ENCODE results near the gene MAPRE2. TPM values are rescaled to one million over a fixed set of nuclear protein-coding genes. Genes with fewer than 3 reads are reported as not detected.

MAPRE2 gene
- total RNA-seq, 1 donor from 2014 or later = 22.4 TPM

DNA sequence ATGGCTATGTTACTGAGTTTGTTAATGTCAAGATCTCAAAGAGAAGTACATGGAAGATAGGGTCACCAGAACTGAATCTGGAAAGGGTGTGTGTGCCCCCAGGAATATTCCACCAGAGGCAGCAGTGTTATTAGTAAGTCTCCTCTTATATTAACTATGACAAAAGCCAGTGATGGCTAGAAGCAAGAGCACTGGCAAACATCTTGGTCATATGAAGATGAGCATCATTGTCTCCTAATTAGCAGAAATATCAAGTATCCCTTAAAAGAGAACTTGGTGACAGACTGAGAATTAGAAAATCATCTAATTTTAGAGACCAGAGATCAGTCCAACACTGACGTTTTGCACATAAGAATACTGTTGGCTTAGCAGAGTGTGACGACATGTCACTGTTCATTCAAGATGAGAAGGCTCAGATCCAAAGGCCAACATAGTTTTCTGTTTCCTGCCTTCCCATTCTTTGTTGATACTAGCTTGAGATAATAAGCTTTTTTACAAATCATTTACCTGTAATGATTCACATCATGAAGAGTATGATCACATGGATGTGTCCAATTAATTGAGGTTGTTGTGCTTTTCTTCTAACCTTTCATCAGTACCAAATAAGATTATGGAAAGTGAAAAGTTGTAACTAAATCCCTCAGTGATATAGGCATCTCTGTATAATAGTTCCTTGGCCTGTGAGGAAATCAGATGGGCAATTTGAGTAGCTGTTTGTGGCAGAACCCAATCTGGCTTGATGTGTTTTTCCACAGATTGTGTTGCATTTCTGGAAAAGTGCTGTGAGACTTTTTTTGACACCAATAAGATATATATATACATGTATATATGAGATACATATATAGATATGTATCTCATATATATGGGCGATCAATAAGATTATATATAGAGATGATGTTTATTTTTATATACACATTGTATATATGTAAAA lies 44.5 kb downstream of the MAPRE2 start:
- Histone ChIP-seq H3K27me3 (no peaks in the 10 kb centered on the region), H3K4me1 (peaks cover 0 to 38% of the 10 kb centered on the region in 2 donors), H3K27ac (peak overlapping the region in 1 of 2 donors; percentile 48), H3K4me3 (no peak overlapping the region), H3K36me3 (no peaks in the 10 kb centered on the region), H3K9me3 (no peaks in the 10 kb centered on the region)
- TF ChIP-seq, protein P1, sequence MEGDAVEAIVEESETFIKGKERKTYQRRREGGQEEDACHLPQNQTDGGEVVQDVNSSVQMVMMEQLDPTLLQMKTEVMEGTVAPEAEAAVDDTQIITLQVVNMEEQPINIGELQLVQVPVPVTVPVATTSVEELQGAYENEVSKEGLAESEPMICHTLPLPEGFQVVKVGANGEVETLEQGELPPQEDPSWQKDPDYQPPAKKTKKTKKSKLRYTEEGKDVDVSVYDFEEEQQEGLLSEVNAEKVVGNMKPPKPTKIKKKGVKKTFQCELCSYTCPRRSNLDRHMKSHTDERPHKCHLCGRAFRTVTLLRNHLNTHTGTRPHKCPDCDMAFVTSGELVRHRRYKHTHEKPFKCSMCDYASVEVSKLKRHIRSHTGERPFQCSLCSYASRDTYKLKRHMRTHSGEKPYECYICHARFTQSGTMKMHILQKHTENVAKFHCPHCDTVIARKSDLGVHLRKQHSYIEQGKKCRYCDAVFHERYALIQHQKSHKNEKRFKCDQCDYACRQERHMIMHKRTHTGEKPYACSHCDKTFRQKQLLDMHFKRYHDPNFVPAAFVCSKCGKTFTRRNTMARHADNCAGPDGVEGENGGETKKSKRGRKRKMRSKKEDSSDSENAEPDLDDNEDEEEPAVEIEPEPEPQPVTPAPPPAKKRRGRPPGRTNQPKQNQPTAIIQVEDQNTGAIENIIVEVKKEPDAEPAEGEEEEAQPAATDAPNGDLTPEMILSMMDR (IDR thresholded peaks at IDR 0.05) = no peak
- DNase-seq (ENCODE audit: low spot score in 2 of 2) = no peak
- intact Hi-C loops (cut with DNase I) = no loop called here

DNA sequence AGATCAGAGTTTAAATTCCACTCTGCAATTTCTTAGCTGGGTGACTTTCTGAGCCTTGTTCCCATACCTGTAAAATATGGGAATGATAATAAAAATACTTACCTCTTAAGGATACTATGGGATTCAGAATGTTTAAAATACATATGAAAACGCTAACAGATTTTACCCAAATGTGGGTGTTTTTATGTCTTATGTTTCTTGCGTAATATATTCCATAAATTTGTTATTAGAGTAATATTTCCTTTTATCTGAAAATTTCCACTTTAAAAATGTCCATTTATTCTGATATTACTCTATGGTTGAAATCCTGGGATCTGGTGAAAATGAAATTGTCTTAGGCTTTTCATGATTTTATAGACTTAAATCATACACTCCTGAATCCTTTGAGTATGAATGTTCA lies 45.5 kb downstream of the MAPRE2 start:
- no peak for DNase-seq (ENCODE audit: low spot score in 2 of 2)
- Histone ChIP-seq H3K4me3 (no peak overlapping the region), H3K27ac (no peak overlapping the region), H3K27me3 (no peaks in the 10 kb centered on the region), H3K36me3 (no peaks in the 10 kb centered on the region), H3K4me1 (peaks cover 0 to 38% of the 10 kb centered on the region in 2 donors), H3K9me3 (no peaks in the 10 kb centered on the region)
- intact Hi-C loops (cut with DNase I) = no loop called here
- TF ChIP-seq, protein P1 (IDR thresholded peaks at IDR 0.05) = no peak

DNA sequence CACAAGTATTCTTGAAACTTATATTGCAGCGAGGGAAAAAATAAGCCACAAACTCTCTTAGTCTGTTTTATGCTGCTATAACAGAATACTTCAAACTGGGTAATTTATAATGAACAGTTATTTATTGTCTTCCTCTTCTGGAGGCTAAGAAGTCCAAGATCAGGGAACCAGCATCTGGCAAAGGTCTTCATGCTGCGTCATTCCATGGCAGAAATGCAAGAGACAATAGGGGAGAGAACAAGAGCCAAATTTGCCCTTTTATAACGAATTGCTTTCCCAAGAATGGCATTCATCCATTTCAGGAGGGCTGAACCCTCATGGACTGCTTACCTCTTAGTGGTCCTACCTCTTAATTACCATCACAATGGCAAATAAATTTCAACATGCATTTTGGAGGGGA lies 46.5 kb downstream of the MAPRE2 start:
- no peak for DNase-seq (ENCODE audit: low spot score in 2 of 2)
- H3K27me3 ChIP-seq = no peaks in the 10 kb centered on the region
- no peaks in the 10 kb centered on the region for H3K9me3 ChIP-seq
- H3K27ac ChIP-seq = no peak overlapping the region
- H3K36me3 ChIP-seq = no peaks in the 10 kb centered on the region
- TF ChIP-seq, protein P1 (IDR thresholded peaks at IDR 0.05) = no peak
- intact Hi-C loops (cut with DNase I) = no loop called here
- H3K4me3 ChIP-seq = no peak overlapping the region
- peaks cover 0 to 38% of the 10 kb centered on the region in 2 donors for H3K4me1 ChIP-seq

DNA sequence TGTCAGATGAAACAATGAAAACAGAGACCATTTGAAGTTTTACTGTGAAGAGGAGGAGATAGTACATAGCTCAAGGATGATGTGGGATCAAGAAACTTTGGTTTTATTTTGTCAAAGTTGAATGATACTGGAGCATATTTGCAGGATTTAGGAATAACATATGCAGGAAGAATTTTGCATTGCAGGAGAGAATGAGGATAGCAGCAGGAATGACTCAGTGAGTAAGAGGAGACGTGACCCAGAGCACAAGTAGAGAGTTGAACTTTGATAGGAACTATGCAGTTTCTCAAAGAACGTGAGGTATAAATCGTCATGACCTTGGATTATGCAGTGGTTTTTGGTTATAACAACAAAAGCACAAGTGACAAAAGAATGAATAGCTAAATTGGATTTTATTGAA lies 47.7 kb downstream of the MAPRE2 start:
- H3K27ac ChIP-seq = no peak overlapping the region
- H3K4me3 ChIP-seq = no peak overlapping the region
- intact Hi-C loops (cut with DNase I) = no loop called here

DNA sequence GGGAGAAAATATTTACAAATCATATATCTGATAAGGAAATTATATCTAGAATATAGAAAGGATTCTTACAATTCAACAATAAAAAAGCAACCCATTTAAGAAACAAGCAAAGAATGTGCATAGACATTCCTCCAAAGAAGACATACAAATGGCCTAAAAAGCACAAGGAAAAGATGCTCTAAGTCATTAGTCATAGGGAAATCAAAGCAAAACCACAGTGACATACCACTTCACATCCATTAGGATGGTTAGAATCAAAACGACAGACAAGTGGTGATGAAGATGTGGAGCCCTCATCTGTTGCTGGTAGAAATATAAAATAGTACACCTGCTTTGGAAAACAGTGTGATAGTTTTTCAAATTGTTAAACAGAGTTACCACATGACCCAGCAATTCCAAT lies 48.2 kb downstream of the MAPRE2 start:
- H3K27ac ChIP-seq = no peak overlapping the region
- H3K27me3 ChIP-seq = no peaks in the 10 kb centered on the region
- peaks cover 0 to 28% of the 10 kb centered on the region in 2 donors for H3K4me1 ChIP-seq
- no peaks in the 10 kb centered on the region for H3K36me3 ChIP-seq
- H3K9me3 ChIP-seq = no peaks in the 10 kb centered on the region
- TF ChIP-seq, protein P1 (IDR thresholded peaks at IDR 0.05) = no peak
- no peak for DNase-seq (ENCODE audit: low spot score in 2 of 2)
- no peak overlapping the region for H3K4me3 ChIP-seq
- intact Hi-C loops (cut with DNase I) = no loop called here

More for the DNA sequence above, 47.7 kb downstream of the MAPRE2 start:
- no peaks in the 10 kb centered on the region for H3K9me3 ChIP-seq
- H3K4me1 ChIP-seq = peaks cover 0 to 32% of the 10 kb centered on the region in 2 donors
- H3K36me3 ChIP-seq = no peaks in the 10 kb centered on the region
- no peaks in the 10 kb centered on the region for H3K27me3 ChIP-seq
- TF ChIP-seq, protein P1 (IDR thresholded peaks at IDR 0.05) = no peak
- DNase-seq (ENCODE audit: low spot score in 2 of 2) = no peak
